Activated CD4-positive, alpha-beta T cell treated with anti-CD3 and anti-CD28 coated beads, Interleukin-2, amount 10 ng/mL, durations not matched to agents 24 days and 14 days (primary cell): ENCODE results near the gene SYNCRIP. TPM values are rescaled to one million over a fixed set of nuclear protein-coding genes. Genes with fewer than 3 reads are reported as not detected.

Experiments
- DNase-seq: peaks from one replicate; pipeline ENCODE4 v3.0.0; 2022
- H3K27ac Mint-ChIP-seq: one replicate; pipeline ENCODE4 v1.8.0; 2022; ENCODE audit warnings: mild to moderate bottlenecking, mixed read lengths
- H3K27me3 Mint-ChIP-seq: one replicate; pipeline ENCODE4 v1.8.0; 2022; ENCODE audit warnings: mixed read lengths
- H3K36me3 Mint-ChIP-seq: one replicate; pipeline ENCODE4 v1.8.0; 2022; ENCODE audit warnings: low read depth, mild to moderate bottlenecking, mixed read lengths
- H3K4me1 Mint-ChIP-seq: one replicate; pipeline ENCODE4 v1.8.0; 2021; ENCODE audit warnings: mixed read lengths
- H3K4me3 Mint-ChIP-seq: one replicate; pipeline ENCODE4 v1.8.0; 2022; ENCODE audit warnings: mild to moderate bottlenecking, moderate library complexity, mixed read lengths
- H3K9me3 Mint-ChIP-seq: one replicate; pipeline ENCODE4 v1.8.0; 2021; ENCODE audit warnings: mixed read lengths
- intact Hi-C: fragments of 100-400 bp; cut with micrococcal nuclease; formaldehyde crosslinking; loops from one replicate; pipeline ENCODE4 v1.15.1; 2023
- total RNA-seq: library from RNA; stranded (reverse); gene quantifications from 2 replicates; pipeline ENCODE4 v1.2.3, GENCODE V29; 2022

The SYNCRIP gene
- total RNA-seq, 1 donor from 2014 or later, result 232 TPM

DNA sequence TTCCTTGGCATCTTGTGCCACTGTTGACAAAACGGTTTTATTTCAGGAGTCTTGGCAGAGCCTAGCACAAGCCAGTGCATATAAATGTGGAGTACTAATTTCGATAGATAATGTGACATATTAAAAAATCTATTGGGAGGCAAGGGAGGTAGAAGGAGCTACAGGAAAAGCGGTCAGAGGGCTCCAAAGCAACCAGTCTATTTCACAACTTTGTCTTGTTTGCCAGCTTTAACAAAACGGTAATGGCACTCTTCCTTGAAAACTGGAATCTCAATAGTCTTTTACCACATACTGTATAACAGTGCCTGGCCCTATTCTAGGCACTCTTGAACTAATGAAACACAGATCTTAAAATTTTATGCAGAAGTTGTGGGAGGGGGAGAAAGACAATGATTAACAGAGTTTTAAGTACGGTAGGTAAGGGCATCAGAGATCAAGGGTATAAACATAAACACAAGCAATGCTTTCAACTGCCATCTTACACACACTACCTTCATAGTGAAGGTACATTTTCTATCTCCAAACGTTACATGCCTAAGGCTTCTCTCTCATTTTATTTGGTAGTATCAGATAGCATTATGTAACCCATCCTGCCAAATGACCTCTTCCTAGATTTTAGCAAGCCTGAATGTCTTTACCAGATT, 33.5 kb upstream of the SYNCRIP start:
- Mint-ChIP-seq H3K36me3 (peaks cover 65% of the 10 kb centered on the region), H3K9me3 (no peaks in the 10 kb centered on the region), H3K27me3 (no peaks in the 10 kb centered on the region), H3K4me1 (peaks cover 51% of the 10 kb centered on the region), H3K27ac (peak overlapping the region; percentile 65), H3K4me3 (peak overlapping the region; percentile 95)
- intact Hi-C loops, result loop anchor here (5.0 to 10.0 kb wide), 2 partner anchors 51 to 314 kb away; no protein-coding TSS in a partner anchor
- DNase-seq, result no peak

DNA sequence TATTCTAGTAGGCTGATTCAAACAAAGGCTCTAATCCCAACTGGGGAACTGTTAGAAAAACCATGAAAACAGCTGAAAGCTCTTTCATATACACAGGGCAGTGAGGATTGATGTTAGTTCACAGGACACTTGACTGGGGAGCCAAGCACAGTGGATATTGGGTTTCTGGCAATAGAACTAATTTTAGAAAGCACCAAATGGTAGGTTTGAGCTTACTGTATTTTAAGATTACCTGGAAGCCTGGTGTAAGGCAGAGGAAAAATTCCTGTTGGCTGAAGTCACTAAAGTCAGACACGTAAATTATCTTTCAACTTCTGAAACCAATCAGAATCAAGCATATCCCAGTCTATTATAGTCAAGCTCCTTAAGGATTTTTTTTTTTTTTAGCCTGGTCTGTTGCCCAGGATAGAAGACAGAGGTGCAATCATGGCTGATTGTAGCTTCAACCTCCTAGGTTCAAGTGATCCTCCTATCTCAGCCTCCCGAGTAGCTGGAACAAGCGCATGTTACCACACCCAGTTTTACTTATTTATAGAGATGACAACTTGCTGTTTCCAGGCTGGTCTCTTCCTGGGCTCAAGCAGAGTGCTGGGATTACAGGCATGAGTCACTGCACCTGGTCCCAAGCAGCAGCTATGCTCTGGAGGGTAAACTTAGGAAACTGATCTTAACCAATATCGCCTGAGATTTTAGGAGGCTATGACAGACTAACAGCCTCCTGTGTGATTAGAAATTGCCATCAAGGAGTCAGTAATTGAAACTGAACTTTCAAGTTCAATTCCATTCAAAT, 32.5 kb upstream of the SYNCRIP start:
- intact Hi-C loops, result loop anchor here (5.0 to 10.0 kb wide), 2 partner anchors 50 to 313 kb away; no protein-coding TSS in a partner anchor
- Mint-ChIP-seq H3K4me1 (peaks cover 54% of the 10 kb centered on the region), H3K9me3 (no peaks in the 10 kb centered on the region), H3K4me3 (peak overlapping the region; percentile 95), H3K27me3 (no peaks in the 10 kb centered on the region), H3K27ac (peak overlapping the region; percentile 4), H3K36me3 (peaks cover 65% of the 10 kb centered on the region)
- no peak for DNase-seq

DNA sequence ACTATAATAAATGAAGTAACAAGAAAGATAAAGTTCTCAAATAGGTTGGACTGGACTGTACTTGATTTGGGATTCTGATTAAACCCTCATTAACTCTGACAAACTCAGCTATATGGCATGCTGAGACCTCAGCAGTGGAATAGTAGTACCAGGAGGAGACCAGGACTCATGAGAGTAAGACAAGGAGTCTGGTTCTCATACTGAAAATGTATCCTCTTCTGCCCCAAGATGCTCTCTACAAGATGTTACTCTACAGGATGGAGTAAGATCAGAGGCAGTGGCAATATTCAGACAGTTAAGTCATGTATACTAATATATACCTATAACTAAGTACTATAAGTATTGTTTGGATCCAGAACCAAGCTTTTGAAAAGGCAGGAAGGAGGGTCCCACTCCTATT, 31.9 kb upstream of the SYNCRIP start:
- intact Hi-C loops, result loop anchor here (5.0 to 10.0 kb wide), 2 partner anchors 50 to 312 kb away; no protein-coding TSS in a partner anchor
- H3K36me3 Mint-ChIP-seq, result peaks cover 65% of the 10 kb centered on the region
- no peaks in the 10 kb centered on the region for H3K27me3 Mint-ChIP-seq
- H3K9me3 Mint-ChIP-seq, result no peaks in the 10 kb centered on the region
- H3K4me3 Mint-ChIP-seq, result peak overlapping the region; percentile 95
- DNase-seq, result no peak
- peaks cover 55% of the 10 kb centered on the region for H3K4me1 Mint-ChIP-seq
- no peak overlapping the region for H3K27ac Mint-ChIP-seq

DNA sequence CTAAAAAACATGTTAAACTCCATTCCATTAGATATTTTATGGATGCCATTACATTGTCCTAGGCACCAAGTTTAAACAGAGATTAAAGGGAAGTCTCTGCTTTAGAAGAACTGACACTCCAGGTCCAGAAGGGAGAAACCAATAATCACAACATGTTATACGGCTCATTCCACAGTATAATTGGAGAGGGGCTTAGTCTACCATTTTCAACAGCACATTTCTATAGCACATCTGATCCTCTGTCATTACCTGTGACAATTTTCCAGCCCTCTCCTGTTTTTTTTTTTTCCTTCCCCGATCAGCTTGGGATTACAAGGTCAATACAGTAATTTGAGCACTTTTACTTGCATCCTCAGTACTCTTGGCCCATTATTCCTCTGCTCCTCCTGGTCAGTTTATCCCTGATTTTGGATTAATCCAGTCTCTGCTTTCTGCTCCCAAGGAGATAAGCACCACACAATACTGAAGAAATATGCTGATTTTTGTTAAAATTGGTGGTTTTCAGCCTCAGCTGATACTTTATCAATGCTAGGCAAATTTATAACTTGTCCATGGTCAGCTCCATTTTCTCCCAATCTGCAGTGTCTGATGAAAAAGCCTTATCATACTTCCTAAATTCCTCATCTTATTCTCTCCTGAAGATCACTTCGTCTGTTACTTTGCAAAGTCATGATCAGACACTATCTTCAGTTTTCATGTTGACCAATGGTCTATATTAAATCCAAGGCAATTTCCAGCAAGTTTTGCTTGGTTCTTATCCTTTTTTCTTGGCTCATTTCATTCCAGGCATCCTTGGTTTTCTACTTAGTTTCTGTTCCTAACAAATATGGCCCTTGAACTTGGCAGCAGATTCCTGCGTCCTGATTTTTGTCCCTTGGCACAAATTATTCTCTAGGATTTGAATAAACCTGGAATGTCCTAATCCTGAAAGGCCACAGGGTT, 30.8 kb upstream of the SYNCRIP start:
- Mint-ChIP-seq H3K9me3 (no peaks in the 10 kb centered on the region), H3K27me3 (no peaks in the 10 kb centered on the region), H3K36me3 (peaks cover 64% of the 10 kb centered on the region), H3K27ac (no peak overlapping the region), H3K4me1 (peaks cover 62% of the 10 kb centered on the region), H3K4me3 (peak overlapping the region; percentile 0)
- peak; percentile 43 for DNase-seq
- intact Hi-C loops, result loop anchor here (10.0 kb wide), 1 partner anchor 49 kb away; no protein-coding TSS in a partner anchor

DNA sequence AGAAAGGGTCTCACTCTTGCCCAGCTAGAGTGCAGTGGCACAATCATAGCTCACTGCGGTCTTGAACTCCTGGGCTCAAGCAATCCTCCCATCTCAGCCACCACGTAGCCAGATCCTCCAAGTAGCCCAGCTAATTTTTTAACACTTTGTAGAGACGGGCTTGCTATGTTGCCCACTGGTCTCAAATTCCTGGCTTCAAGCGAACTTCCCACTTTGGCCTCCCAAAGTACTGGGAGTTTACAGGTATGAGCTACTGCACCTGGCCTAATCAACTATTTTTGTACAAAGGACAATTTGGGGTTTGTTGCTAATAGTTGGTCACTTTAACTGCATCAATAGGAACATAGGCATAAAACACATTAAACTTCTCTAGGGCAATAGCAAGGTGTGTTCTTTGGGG, 29.9 kb upstream of the SYNCRIP start:
- intact Hi-C loops, result loop anchor here (10.0 kb wide), 1 partner anchor 48 kb away; no protein-coding TSS in a partner anchor
- Mint-ChIP-seq H3K36me3 (peaks cover 57% of the 10 kb centered on the region), H3K27me3 (no peaks in the 10 kb centered on the region), H3K27ac (no peak overlapping the region), H3K4me1 (peaks cover 64% of the 10 kb centered on the region), H3K9me3 (no peaks in the 10 kb centered on the region), H3K4me3 (no peak overlapping the region)
- no peak for DNase-seq

DNA sequence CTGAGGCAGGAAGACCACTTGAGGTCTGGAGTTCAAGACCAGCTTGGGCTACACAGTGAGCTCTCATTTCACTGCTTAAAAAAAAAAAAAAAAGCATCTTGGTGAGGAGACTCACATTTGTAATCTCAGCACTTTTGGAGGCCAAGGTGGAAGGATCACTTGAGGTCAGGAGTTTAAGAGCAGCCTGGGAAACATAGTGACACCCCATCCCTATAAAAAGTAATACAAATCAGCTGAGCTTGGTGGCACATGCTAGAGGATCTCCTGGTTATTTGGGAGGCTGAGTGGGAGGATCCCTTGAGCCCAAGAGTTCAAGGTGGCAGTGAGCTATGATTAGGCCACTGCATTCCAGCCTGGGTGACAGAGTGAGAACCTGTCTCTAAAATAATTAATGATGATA, 29.4 kb upstream of the SYNCRIP start:
- intact Hi-C loops, result loop anchor here (10.0 kb wide), 1 partner anchor 47 kb away; no protein-coding TSS in a partner anchor
- Mint-ChIP-seq H3K27me3 (no peaks in the 10 kb centered on the region), H3K4me3 (no peak overlapping the region), H3K9me3 (no peaks in the 10 kb centered on the region), H3K4me1 (peaks cover 64% of the 10 kb centered on the region), H3K36me3 (peaks cover 56% of the 10 kb centered on the region), H3K27ac (no peak overlapping the region)
- DNase-seq, result no peak

DNA sequence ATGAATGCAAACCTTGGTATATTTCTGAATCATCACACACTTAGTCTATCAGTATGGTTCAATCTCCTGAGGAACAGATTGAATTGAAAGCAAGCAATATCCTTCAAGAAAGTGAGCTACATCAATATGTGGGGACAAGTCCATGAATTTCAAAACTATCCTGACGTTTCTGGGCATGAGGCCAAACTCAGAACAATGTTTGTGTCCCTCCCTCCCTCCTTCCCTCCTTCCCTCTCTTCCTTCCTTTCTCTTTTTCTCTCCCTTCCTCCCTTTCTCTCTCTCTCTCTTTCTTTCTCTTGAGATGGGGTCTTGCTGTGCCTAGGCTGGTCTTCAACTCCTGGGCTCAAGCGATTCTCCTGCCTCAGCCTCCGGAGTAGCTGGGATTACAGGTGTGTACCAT, 27.9 kb upstream of the SYNCRIP start:
- DNase-seq, result no peak
- no peaks in the 10 kb centered on the region for H3K27me3 Mint-ChIP-seq
- H3K9me3 Mint-ChIP-seq, result peaks cover 4% of the 10 kb centered on the region
- H3K4me3 Mint-ChIP-seq, result peak overlapping the region; percentile 44
- intact Hi-C loops, result loop anchor here (1.0 to 10.0 kb wide), 4 partner anchors 8 to 76 kb away; no protein-coding TSS in a partner anchor
- H3K27ac Mint-ChIP-seq, result peak overlapping the region; percentile 89
- peaks cover 47% of the 10 kb centered on the region for H3K36me3 Mint-ChIP-seq
- H3K4me1 Mint-ChIP-seq, result peaks cover 51% of the 10 kb centered on the region

DNA sequence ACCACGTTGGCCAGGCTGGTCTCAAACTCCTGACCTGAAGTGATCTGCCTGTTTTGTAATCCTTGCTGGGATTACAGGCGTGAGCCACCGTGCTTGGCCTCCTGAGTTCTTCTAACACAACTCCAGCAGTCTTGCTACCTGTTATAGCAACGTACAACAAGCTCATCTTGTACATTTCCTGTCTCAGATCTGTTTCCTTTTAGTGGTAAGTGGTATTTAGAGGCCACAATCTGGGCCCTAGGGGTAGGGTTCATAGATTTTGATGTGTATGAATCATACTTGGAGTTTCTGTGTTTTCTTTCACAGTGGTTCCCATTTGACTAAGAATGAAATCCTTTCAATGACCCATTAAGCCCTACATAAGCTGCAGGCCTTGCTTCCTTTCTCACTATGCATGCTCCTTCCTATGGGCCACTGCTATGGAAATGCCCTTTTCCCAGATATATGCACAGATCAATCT, 27.1 kb upstream of the SYNCRIP start:
- H3K27ac Mint-ChIP-seq, result peak overlapping the region; percentile 89
- DNase-seq, result peak; percentile 86
- peaks cover 42% of the 10 kb centered on the region for H3K36me3 Mint-ChIP-seq
- intact Hi-C loops, result loop anchor here (1.0 to 10.0 kb wide), 4 partner anchors 9 to 75 kb away; no protein-coding TSS in a partner anchor
- H3K4me3 Mint-ChIP-seq, result peak overlapping the region; percentile 78
- H3K9me3 Mint-ChIP-seq, result peaks cover 4% of the 10 kb centered on the region
- no peaks in the 10 kb centered on the region for H3K27me3 Mint-ChIP-seq
- peaks cover 44% of the 10 kb centered on the region for H3K4me1 Mint-ChIP-seq

DNA sequence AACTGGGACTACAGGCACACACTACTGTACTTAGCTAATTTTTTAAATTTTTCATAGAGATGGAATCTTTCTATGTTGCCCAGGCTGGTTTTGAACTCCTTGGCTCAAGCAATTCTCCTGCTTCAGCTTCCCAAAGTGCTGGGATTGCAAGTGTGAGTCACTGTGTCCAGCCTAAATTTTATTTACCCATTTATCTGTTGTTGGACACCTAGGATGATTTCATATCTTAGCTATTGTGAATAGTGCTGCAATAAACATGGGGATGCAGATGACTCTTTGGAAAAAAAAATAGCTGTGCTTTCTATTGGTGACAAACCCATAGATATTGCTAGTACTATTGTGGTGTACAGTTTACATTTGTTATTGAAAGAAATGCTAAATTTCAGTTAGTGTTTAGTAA, 19.6 kb upstream of the SYNCRIP start:
- DNase-seq, result no peak
- H3K4me3 Mint-ChIP-seq, result no peak overlapping the region
- H3K36me3 Mint-ChIP-seq, result peaks cover 20% of the 10 kb centered on the region
- intact Hi-C loops, result no loop called here
- H3K4me1 Mint-ChIP-seq, result no peaks in the 10 kb centered on the region
- H3K27ac Mint-ChIP-seq, result no peak overlapping the region
- peaks cover 10% of the 10 kb centered on the region for H3K9me3 Mint-ChIP-seq
- peaks cover 2% of the 10 kb centered on the region for H3K27me3 Mint-ChIP-seq

DNA sequence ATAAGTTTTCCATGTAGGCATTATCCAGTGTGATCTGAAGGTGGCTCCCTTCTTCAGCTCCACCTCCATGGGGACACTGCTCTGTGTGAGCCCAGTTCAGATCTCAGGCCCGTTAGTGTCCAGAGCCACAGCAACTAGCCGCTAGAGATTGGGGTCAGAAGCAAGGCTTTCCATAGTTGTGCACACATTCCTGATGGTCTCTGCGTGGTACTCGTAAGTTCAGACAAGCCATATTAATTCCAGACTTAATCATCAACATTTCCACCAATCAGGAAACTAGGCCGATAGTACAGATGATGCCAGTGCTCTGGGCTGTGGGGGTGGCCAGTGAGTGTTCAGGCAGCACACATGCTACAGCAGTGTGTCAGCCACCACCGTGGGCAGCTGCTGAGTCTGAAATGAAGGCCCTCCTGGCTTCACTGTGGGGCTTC, 17.5 kb upstream of the SYNCRIP start:
- no peaks in the 10 kb centered on the region for H3K4me1 Mint-ChIP-seq
- H3K27ac Mint-ChIP-seq, result no peak overlapping the region
- no peak overlapping the region for H3K4me3 Mint-ChIP-seq
- H3K27me3 Mint-ChIP-seq, result peaks cover 8% of the 10 kb centered on the region
- peaks cover 12% of the 10 kb centered on the region for H3K9me3 Mint-ChIP-seq
- intact Hi-C loops, result no loop called here
- no peak for DNase-seq
- H3K36me3 Mint-ChIP-seq, result peaks cover 11% of the 10 kb centered on the region

DNA sequence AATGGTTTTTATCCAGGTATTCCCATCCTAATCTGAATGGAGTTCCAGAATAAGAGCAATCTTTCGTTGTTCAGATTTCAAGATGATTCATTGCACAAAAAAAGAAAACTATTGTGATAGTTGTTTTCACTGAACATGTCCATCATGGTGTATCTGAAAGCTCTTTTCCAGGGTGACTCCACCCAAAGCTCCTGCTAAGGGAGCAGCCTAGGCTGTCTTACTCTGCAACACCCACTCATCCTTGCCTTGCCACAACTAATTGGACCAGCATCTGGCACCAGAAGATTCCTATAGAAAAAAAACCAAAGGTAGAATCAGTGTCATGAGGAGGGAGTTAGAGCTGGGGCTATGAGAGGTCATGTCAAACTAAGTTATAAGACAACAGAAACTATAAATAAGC, 7.9 kb upstream of the SYNCRIP start:
- H3K27me3 Mint-ChIP-seq, result peaks cover 8% of the 10 kb centered on the region
- H3K9me3 Mint-ChIP-seq, result peaks cover under 1% of the 10 kb centered on the region
- H3K27ac Mint-ChIP-seq, result no peak overlapping the region
- intact Hi-C loops, result no loop called here
- H3K4me1 Mint-ChIP-seq, result peaks cover under 1% of the 10 kb centered on the region
- H3K4me3 Mint-ChIP-seq, result no peak overlapping the region
- DNase-seq, result no peak
- H3K36me3 Mint-ChIP-seq, result no peaks in the 10 kb centered on the region

DNA sequence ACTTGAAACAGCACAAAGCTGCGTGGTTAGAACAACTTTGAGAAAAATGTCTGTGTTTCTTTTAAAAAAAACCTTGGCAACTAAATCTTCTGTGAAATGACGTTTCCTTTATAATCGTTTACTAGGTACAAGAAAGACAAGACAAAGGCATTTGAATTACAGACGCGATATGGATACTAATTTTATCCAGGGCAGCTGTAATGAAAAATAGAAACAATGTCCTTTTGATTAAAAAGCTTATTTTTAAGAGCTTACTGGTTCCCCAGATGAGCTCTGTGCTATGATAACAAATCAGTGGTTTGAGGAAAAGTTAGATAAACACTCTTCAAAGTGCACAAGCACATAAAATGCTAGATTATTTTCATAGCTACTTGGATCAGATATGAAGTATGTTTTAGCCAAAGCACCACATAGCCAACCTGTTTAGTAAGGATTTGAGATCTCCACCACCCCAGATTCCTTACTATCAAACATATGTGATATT, 1.6 kb upstream of the SYNCRIP start:
- Mint-ChIP-seq H3K4me1 (peaks cover 32% of the 10 kb centered on the region), H3K36me3 (peaks cover 34% of the 10 kb centered on the region), H3K27me3 (peaks cover 4% of the 10 kb centered on the region), H3K27ac (peak overlapping the region; percentile 92), H3K4me3 (peak overlapping the region; percentile 84), H3K9me3 (peaks cover 3% of the 10 kb centered on the region)
- no peak for DNase-seq
- intact Hi-C loops, result loop anchor here (1.0 kb wide), 1 partner anchor 183 kb away; no protein-coding TSS in a partner anchor
